Measurements from ENCODE around the gene SMCO4.
"Not testable (repeated sequence)": the region's sequence is repeated elsewhere in the genome, so short reads cannot be mapped to it uniquely, and the experiment has no call there.

DNA sequence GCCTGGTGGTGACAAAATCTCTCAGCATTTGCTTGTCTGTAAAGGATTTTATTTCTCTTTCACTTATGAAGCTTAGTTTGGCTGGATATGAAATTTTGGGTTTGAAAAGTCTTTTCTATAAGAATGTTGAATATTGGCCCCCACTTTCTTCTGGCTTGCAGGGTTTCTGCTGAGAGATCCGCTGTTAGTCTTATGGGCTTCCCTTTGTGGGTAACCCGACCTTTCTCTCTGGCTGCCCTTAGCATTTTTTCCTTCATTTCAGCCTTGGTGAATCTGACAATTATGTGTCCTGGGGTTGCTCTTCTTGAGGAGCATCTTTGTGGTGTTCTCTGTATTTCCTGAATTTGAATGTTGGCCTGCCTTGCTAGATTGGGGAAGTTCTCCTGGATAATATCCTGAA is 100.0 kb downstream of the SMCO4 start:
- TF ChIP-seq, protein P1, sequence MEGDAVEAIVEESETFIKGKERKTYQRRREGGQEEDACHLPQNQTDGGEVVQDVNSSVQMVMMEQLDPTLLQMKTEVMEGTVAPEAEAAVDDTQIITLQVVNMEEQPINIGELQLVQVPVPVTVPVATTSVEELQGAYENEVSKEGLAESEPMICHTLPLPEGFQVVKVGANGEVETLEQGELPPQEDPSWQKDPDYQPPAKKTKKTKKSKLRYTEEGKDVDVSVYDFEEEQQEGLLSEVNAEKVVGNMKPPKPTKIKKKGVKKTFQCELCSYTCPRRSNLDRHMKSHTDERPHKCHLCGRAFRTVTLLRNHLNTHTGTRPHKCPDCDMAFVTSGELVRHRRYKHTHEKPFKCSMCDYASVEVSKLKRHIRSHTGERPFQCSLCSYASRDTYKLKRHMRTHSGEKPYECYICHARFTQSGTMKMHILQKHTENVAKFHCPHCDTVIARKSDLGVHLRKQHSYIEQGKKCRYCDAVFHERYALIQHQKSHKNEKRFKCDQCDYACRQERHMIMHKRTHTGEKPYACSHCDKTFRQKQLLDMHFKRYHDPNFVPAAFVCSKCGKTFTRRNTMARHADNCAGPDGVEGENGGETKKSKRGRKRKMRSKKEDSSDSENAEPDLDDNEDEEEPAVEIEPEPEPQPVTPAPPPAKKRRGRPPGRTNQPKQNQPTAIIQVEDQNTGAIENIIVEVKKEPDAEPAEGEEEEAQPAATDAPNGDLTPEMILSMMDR (IDR thresholded peaks at IDR 0.05) = not testable (repeated sequence)
- not testable (repeated sequence) for TF ChIP-seq POLR2A (IDR thresholded peaks at IDR 0.05)
